ENCODE measurements around the gene CLEC19A.

DNA sequence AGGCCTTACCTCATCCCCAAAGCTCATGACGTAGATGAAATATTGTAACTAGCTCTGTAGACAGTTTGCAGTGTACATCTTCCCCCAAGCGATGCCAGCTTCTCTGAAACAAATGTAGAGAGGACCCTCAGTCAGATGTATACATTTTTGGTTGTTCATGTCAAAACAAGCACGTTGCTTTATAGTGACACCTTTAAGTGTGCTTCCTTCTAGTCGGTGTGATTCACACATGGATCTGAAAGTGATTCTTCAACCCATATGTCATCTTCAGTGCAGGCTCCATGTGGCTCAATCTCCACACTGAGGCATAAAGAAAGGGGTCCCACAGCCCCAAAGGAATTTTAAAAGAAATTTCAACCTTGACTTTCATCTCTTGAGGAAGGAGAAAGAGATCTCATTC, 30.9 kb upstream of the CLEC19A start:
- TF ChIP-seq, protein P1, sequence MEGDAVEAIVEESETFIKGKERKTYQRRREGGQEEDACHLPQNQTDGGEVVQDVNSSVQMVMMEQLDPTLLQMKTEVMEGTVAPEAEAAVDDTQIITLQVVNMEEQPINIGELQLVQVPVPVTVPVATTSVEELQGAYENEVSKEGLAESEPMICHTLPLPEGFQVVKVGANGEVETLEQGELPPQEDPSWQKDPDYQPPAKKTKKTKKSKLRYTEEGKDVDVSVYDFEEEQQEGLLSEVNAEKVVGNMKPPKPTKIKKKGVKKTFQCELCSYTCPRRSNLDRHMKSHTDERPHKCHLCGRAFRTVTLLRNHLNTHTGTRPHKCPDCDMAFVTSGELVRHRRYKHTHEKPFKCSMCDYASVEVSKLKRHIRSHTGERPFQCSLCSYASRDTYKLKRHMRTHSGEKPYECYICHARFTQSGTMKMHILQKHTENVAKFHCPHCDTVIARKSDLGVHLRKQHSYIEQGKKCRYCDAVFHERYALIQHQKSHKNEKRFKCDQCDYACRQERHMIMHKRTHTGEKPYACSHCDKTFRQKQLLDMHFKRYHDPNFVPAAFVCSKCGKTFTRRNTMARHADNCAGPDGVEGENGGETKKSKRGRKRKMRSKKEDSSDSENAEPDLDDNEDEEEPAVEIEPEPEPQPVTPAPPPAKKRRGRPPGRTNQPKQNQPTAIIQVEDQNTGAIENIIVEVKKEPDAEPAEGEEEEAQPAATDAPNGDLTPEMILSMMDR (IDR thresholded peaks at IDR 0.05) = no peak
- TF ChIP-seq POLR2A (IDR thresholded peaks at IDR 0.05) = no peak
